Brain microvascular endothelial cell (primary cell): ENCODE data around the gene DOCK1.

ENCODE experiments used
- DNase-seq: peaks from one replicate; pipeline ENCODE4 v3.0.0-alpha.2; 2020
- H3K27ac ChIP-seq: fragments of 250-450 bp; sonication (Bioruptor Pico); 2 replicates; pipeline ENCODE4 v1.5.1; 2020; ENCODE audit warnings: mild to moderate bottlenecking, moderate library complexity
- H3K27me3 ChIP-seq: fragments of 250-450 bp; sonication (Bioruptor Pico); replicated peaks from 2 replicates; pipeline ENCODE4 v1.5.1; 2020; ENCODE audit warnings: mild to moderate bottlenecking
- H3K36me3 ChIP-seq: fragments of 250-450 bp; sonication (Bioruptor Pico); replicated peaks from 2 replicates; pipeline ENCODE4 v1.5.1; 2020; ENCODE audit warnings: mild to moderate bottlenecking
- H3K4me3 ChIP-seq: 2 replicates; pipeline ENCODE4 v1.5.1; 2011; ENCODE audit warnings: low read depth, mild to moderate bottlenecking, control low read depth, low read length, moderate library complexity
- CTCF ChIP-seq: IDR thresholded peaks from 2 replicates; pipeline ENCODE4 v1.5.1; 2011; ENCODE audit warnings: low read depth, mild to moderate bottlenecking, moderate library complexity, low read length, control low read depth, inconsistent platforms; ENCODE audit errors: missing control alignments
- in situ Hi-C: cut with HindIII; loops from 2 replicates; pipeline ENCODE4 v1.10.0; 2017; ENCODE audit warnings: low sequenced_read_pairs, low pct_ligation_motif_present

Gene DOCK1

DNA sequence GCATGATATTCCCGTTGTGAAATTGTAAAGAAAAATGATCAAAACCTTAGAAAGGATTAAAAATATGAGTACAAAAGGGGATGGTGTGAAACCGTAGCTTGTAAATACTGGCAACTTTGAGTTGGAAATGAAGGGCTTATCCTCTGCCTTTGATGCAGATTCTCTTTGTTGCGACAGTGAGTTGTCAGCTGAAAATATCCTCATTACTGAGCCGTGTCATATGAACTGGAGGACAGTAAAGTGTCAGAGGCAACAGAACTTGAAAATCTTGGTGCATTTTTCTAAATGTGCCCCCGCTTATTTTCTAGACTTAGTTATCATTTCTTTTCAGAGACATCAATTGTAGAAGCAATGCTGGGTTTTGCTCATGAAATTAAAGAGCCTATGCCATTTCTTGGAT is 473.4 kb downstream of the DOCK1 start:
- H3K27ac ChIP-seq = no peak overlapping the region

DNA sequence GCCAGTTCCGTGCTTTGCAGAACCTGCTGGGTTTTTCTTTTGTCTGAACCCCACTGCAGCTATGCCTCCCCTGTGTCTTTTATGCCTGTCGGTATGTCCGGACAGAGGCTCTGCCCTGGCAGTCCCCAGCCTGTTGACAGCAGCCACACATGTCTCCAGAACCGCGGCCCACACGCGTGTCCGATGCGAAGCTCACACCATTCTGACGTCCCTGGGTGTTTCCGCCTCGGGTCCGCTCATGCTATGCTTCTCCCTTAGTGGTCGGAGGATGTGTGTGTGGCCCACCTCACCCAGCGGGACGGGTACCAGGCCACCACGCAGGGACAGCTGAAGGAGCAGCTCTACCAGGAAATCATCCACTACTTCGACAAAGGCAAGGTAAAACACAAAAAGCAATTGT is 479.3 kb downstream of the DOCK1 start:
- peaks cover 4% of the 10 kb centered on the region for H3K36me3 ChIP-seq
- no peak for DNase-seq
- H3K27me3 ChIP-seq = no peaks in the 10 kb centered on the region
- in situ Hi-C loops = no loop called here
- H3K27ac ChIP-seq = no peak overlapping the region
- H3K4me3 ChIP-seq = no peak overlapping the region
- no peak for TF ChIP-seq CTCF

More for the DNA sequence above, 473.4 kb downstream of the DOCK1 start:
- no peak for DNase-seq
- H3K27me3 ChIP-seq = no peaks in the 10 kb centered on the region
- no peak overlapping the region for H3K4me3 ChIP-seq
- TF ChIP-seq CTCF = no peak
- in situ Hi-C loops = no loop called here
- H3K36me3 ChIP-seq = peaks cover 11% of the 10 kb centered on the region

GRCh38 chr10:127385066-127385465 is 479.8 kb downstream of the DOCK1 start:
- DNase-seq = no peak
- Histone ChIP-seq H3K27ac (no peak overlapping the region), H3K36me3 (peaks cover 4% of the 10 kb centered on the region), H3K4me3 (no peak overlapping the region), H3K27me3 (no peaks in the 10 kb centered on the region)
- TF ChIP-seq CTCF = no peak
- in situ Hi-C loops = no loop called here

- peaks cover under 1% of the 10 kb centered on the region for H3K36me3 ChIP-seq
- H3K4me3 ChIP-seq = no peak overlapping the region
- no peak for TF ChIP-seq CTCF
- in situ Hi-C loops = no loop called here
- H3K27ac ChIP-seq = no peak overlapping the region
- no peaks in the 10 kb centered on the region for H3K27me3 ChIP-seq
- no peak for DNase-seq
Measured at GRCh38 chr10:127386606-127387327, 481.5 kb downstream of the DOCK1 start.

DNA sequence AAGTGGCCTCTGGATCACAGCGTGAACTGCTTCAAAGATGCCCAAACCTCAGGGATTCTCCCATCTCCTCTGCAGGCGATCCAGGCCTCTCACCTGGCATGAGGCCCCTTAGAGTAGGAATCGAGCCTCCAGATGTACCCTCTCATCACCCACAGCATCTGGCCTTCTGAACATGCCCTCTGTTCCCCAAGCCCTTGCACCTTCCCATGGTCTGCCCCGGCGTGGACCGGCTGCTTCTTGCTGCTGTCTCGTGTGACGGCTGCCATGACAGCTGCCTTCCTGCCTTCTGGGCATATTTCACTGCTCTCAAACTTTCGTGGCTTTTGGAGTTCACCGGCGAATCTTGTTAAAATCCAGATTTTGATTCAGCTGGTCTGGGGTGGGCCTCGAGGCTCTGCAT is 486.6 kb downstream of the DOCK1 start:
- in situ Hi-C loops = no loop called here
- no peak for DNase-seq
- no peaks in the 10 kb centered on the region for H3K36me3 ChIP-seq

More for the DNA sequence above, 486.6 kb downstream of the DOCK1 start:
- Histone ChIP-seq H3K4me3 (no peak overlapping the region), H3K27ac (no peak overlapping the region), H3K27me3 (no peaks in the 10 kb centered on the region)
- TF ChIP-seq CTCF = no peak
